HG03066 (cell line): ENCODE measurements around the gene SARM1.
"Not testable (repeated sequence)": the region's sequence is repeated elsewhere in the genome, so short reads cannot be mapped to it uniquely, and the experiment has no call there.

Experiments used
- ATAC-seq: cut with Tn5 transposase; IDR thresholded peaks from one replicate; pipeline ENCODE4 v1.9.1; 2021; ENCODE audit warnings: low read depth; ENCODE audit not compliant: unreplicated experiment

SARM1 gene

GRCh38 chr17:28371245-28372202 lies at the start of gene SARM1:
Gene SARM1 (plus strand): TSS chr17:28371694. CDS start chr17:28372033, 339 bp downstream.
- peak; percentile 75 for ATAC-seq

- no peak for ATAC-seq
Observed at GRCh38 chr17:28324267-28324745, 47.2 kb upstream of the SARM1 start.

GRCh38 chr17:28324781-28325180 lies 46.7 kb upstream of the SARM1 start:
- no peak for ATAC-seq

- ATAC-seq = no peak
Observed at GRCh38 chr17:28325211-28325610, 46.3 kb upstream of the SARM1 start.

- ATAC-seq = no peak
Observed at GRCh38 chr17:28326114-28326513, 45.4 kb upstream of the SARM1 start.

- ATAC-seq = no peak
Observed at GRCh38 chr17:28327031-28327607, 44.4 kb upstream of the SARM1 start.

- no peak for ATAC-seq
Observed at GRCh38 chr17:28327709-28328108, 43.8 kb upstream of the SARM1 start.

GRCh38 chr17:28328325-28328724 lies 43.2 kb upstream of the SARM1 start:
- no peak for ATAC-seq

- ATAC-seq = no peak
Observed at GRCh38 chr17:28330671-28331070, 40.8 kb upstream of the SARM1 start.

- no peak for ATAC-seq
Observed at GRCh38 chr17:28331891-28332420, 39.5 kb upstream of the SARM1 start.

GRCh38 chr17:28333083-28333746 lies 38.3 kb upstream of the SARM1 start:
- no peak for ATAC-seq

- ATAC-seq = no peak
Observed at GRCh38 chr17:28334171-28334570, 37.3 kb upstream of the SARM1 start.

GRCh38 chr17:28334666-28335200 lies 36.8 kb upstream of the SARM1 start:
- no peak for ATAC-seq

GRCh38 chr17:28335201-28335958 lies 36.1 kb upstream of the SARM1 start, which contains the start of the genes IFT20 and TNFAIP1:
Gene IFT20 (minus strand): TSS chr17:28335472. CDS start chr17:28331985, 3,487 bp downstream.
Gene TNFAIP1 (plus strand): TSS chr17:28335761. CDS start chr17:28339522, 3,761 bp downstream.
- ATAC-seq = peak; percentile 97

GRCh38 chr17:28335959-28336871 lies 35.3 kb upstream of the SARM1 start:
- peak; percentile 2 for ATAC-seq

GRCh38 chr17:28338056-28338768 lies 33.3 kb upstream of the SARM1 start:
- ATAC-seq = no peak

GRCh38 chr17:28338769-28339212 lies 32.7 kb upstream of the SARM1 start:
- not testable (repeated sequence) for ATAC-seq

- ATAC-seq = no peak
Observed at GRCh38 chr17:28339431-28339830, 32.1 kb upstream of the SARM1 start.
